Measurements from ENCODE around the gene POLD2. TPM values are rescaled to one million over a fixed set of nuclear protein-coding genes. Genes with fewer than 3 reads are reported as not detected.

The POLD2 gene
- polyA plus RNA-seq, 1 donor from 2014 or later, result 88.5 TPM

- Mint-ChIP-seq H3K4me1 (peaks cover 17 to 31% (median 19%) of the 10 kb centered on the region in 3 donors), H3K27me3 (peaks cover 2% of the 10 kb centered on the region), H3K36me3 (no peaks in the 10 kb centered on the region), H3K4me3 (peak overlapping the region in 3 of 4 donors; percentile 6 to 81 (median 35)), H3K27ac (peak overlapping the region; percentile 23 to 95 (median 84)), H3K9me3 (no peaks in the 10 kb centered on the region)
Observed at GRCh38 chr7:44097064-44097932, 26.1 kb downstream of the POLD2 start.

- Mint-ChIP-seq H3K4me1 (peaks cover 14 to 29% (median 19%) of the 10 kb centered on the region in 3 donors), H3K36me3 (no peaks in the 10 kb centered on the region), H3K27ac (peak overlapping the region; percentile 23 to 95 (median 84)), H3K27me3 (no peaks in the 10 kb centered on the region), H3K9me3 (no peaks in the 10 kb centered on the region), H3K4me3 (peak overlapping the region in 2 of 4 donors; percentile 1 to 43)
Observed at GRCh38 chr7:44096326-44096881, 26.9 kb downstream of the POLD2 start.

DNA sequence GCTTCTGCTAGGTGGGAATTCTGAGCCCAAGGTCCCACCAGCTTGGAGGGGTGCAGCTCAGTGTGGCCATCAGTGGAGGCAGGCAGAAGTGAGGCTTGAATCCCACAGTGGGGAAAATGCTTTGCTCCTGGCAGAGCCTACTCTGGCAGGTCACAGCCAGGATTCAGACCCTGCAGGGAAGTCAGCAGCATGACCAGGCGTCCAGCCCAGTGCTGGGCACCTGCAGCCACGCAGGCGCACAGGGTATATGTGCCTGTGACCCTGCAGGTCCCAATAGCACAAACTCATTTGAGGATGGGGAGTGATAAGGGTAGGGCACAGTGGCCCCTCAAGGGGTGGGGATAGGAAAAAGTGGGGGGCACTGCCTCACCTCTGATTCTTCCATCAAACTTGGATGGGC is 27.6 kb downstream of the POLD2 start:
- no peaks in the 10 kb centered on the region for H3K9me3 Mint-ChIP-seq
- no peaks in the 10 kb centered on the region for H3K27me3 Mint-ChIP-seq
- H3K27ac Mint-ChIP-seq, result no peak overlapping the region
- H3K4me3 Mint-ChIP-seq, result no peak overlapping the region
- peaks cover 13 to 29% (median 20%) of the 10 kb centered on the region in 3 donors for H3K4me1 Mint-ChIP-seq
- H3K36me3 Mint-ChIP-seq, result no peaks in the 10 kb centered on the region

DNA sequence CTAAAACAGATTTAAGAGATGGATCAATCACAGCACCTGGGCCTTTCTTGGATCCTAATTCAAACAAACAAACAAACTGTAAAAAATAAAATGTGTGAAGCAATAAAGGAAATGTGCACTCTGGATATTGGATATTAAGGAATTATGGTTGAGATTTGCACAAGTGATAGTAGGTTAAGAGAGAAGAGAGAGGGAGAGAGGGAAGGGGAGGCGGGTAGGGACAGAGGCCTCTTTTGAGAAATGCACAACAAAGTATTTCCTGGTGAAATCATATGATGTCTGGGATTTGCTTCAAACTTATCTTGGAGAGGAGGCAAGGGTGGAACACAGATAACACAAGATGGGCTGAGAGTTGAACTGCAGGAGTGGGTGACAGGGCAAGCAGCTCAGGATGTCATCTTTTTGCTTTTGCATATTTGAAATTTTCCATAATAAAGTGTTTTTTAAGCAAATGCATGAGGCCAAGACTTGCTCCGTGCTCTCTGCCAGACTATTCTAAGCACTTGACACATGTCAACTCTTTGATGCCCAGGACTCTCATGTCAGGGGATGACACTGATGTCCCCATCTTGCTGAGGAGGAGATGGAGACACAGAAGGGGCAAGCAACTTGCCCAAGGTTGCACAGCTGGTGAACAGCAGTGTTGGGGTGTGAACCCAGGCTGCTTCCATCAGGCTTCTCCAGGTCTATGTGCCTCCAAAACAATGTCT is 28.3 kb downstream of the POLD2 start:
- no peaks in the 10 kb centered on the region for H3K36me3 Mint-ChIP-seq
- peak overlapping the region in 2 of 4 donors; percentile 0 to 84 for H3K4me3 Mint-ChIP-seq
- no peaks in the 10 kb centered on the region for H3K27me3 Mint-ChIP-seq
- no peaks in the 10 kb centered on the region for H3K9me3 Mint-ChIP-seq
- peaks cover 6 to 29% (median 20%) of the 10 kb centered on the region in 3 donors for H3K4me1 Mint-ChIP-seq
- peak overlapping the region in 1 of 3 donors; percentile 55 for H3K27ac Mint-ChIP-seq

DNA sequence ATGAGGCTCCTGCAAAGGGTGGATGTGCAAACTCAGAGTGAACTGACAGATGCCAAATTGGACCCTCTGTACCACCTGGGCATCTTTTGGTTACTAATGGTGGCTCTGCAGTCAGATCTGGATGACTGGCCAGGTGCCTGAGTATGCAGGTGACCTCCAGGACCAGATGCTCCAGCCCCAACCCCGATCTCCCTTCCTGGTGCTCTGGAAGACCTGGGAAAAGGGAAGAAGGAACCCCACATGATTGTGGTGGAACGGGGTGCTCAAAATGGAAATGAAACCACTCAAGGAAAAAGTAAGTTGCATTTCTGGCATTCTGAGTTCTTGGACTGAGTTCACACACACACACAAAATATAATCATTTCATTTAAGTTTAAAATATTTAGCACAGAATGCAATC is 29.0 kb downstream of the POLD2 start:
- no peaks in the 10 kb centered on the region for H3K27me3 Mint-ChIP-seq
- no peaks in the 10 kb centered on the region for H3K36me3 Mint-ChIP-seq
- H3K27ac Mint-ChIP-seq, result peak overlapping the region in 1 of 3 donors; percentile 55
- no peaks in the 10 kb centered on the region for H3K9me3 Mint-ChIP-seq
- H3K4me1 Mint-ChIP-seq, result peaks cover 6 to 28% (median 20%) of the 10 kb centered on the region in 3 donors
- peak overlapping the region in 1 of 4 donors; percentile 47 for H3K4me3 Mint-ChIP-seq

GRCh38 chr7:44093102-44093641 is 30.2 kb downstream of the POLD2 start:
- no peaks in the 10 kb centered on the region for H3K27me3 Mint-ChIP-seq
- peak overlapping the region in 1 of 3 donors; percentile 65 for H3K27ac Mint-ChIP-seq
- no peaks in the 10 kb centered on the region for H3K9me3 Mint-ChIP-seq
- peaks cover 6 to 28% (median 20%) of the 10 kb centered on the region in 3 donors for H3K4me1 Mint-ChIP-seq
- H3K4me3 Mint-ChIP-seq, result peak overlapping the region in 1 of 4 donors; percentile 70
- H3K36me3 Mint-ChIP-seq, result no peaks in the 10 kb centered on the region

GRCh38 chr7:44087911-44088838 is 35.2 kb downstream of the POLD2 start:
- peak overlapping the region in 1 of 3 donors; percentile 32 for H3K27ac Mint-ChIP-seq
- H3K27me3 Mint-ChIP-seq, result no peaks in the 10 kb centered on the region

DNA sequence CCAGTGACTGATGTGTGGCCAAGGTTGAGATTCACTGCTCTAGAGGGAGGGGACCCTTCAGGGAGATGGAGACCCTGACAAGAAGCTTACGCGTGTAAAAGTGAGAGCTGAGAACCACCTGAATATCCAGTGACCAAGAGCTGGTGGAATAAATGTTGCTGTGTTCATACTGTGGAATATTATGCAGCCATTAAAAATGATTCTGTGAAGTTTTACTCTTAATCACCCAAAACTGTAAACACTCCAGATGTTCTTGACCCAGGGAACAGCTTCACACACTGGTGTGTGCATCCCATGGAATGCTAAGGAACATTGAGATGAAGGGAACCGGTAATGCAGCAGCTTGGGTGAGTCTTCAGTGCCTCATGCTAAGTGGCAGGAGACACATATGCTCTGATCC is 36.7 kb downstream of the POLD2 start:
- Mint-ChIP-seq H3K27me3 (no peaks in the 10 kb centered on the region), H3K9me3 (no peaks in the 10 kb centered on the region), H3K27ac (peak overlapping the region in 1 of 3 donors; percentile 57), H3K4me3 (no peak overlapping the region), H3K36me3 (no peaks in the 10 kb centered on the region), H3K4me1 (peaks cover 0 to 2% (median 1%) of the 10 kb centered on the region in 3 donors)

More at GRCh38 chr7:44087911-44088838, 35.2 kb downstream of the POLD2 start:
- H3K36me3 Mint-ChIP-seq, result no peaks in the 10 kb centered on the region
- no peaks in the 10 kb centered on the region for H3K9me3 Mint-ChIP-seq
- peak overlapping the region in 2 of 4 donors; percentile 57 for H3K4me3 Mint-ChIP-seq
- peaks cover 0 to 2% (median 1%) of the 10 kb centered on the region in 3 donors for H3K4me1 Mint-ChIP-seq

DNA sequence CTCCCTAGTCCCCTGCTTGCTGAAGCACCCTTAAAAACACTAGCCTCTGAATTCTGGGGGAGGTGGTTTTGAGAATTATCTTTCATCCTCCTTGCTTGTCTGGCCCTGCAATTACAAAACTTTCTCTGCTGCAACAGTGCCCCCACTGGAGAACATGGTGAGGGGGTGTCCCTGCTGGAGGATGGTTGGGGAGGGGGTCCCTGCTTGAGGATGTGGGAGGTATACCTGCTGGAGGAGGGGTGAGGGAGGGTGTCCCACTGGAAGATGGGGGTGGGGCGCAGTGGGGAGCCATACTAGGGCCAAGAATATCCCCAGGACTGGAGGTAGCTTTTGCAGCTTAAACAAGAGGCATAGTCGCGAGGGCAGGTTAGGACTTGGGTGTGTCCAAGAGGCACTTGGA is 37.8 kb downstream of the POLD2 start:
- Mint-ChIP-seq H3K27ac (no peak overlapping the region), H3K4me1 (peaks cover 5 to 9% (median 7%) of the 10 kb centered on the region in 3 donors), H3K4me3 (peak overlapping the region in 1 of 4 donors; percentile 32), H3K27me3 (no peaks in the 10 kb centered on the region), H3K9me3 (no peaks in the 10 kb centered on the region), H3K36me3 (no peaks in the 10 kb centered on the region)

DNA sequence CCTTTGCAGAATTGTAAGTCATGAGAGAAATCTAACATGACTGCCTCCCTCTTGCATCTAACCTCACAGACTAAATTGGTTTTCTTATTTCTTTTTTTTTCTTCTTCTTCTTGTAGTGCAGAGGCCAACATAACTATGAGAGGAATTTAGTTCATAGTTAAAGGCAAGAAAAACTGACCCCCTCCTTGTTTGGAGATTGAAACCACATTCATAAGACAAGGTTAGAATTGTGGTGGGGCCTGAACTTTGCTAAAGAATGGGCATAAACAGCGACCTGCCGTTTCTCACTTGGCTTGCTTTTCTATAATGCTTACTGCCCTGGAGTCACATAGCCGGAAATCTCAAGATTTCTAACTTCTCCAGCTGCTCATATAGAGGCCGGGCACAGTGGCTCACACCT is 38.6 kb downstream of the POLD2 start:
- H3K9me3 Mint-ChIP-seq, result no peaks in the 10 kb centered on the region
- H3K4me3 Mint-ChIP-seq, result peak overlapping the region in 1 of 4 donors; percentile 80
- H3K4me1 Mint-ChIP-seq, result peaks cover 5 to 9% (median 7%) of the 10 kb centered on the region in 3 donors
- H3K27me3 Mint-ChIP-seq, result no peaks in the 10 kb centered on the region
- peak overlapping the region in 1 of 3 donors; percentile 53 for H3K27ac Mint-ChIP-seq
- H3K36me3 Mint-ChIP-seq, result no peaks in the 10 kb centered on the region

DNA sequence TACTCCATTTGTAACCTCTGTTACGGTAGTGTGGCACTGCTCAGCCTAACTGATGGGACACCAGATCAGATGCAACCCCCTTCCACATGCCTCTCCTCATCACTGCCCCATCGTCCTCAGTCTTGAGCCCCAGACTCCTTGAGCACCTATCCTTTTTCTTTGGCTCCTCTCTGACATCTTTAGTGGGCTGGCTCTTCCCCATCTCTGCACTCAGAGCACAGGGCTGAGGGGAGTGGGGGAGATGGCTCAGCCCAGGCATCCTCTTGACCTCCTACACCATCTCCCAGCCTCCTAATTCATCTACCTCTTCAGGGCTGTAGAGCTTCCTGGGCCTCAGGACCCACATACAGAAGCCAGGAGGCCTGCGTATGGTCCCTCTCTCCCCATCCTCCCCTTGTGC is 39.6 kb downstream of the POLD2 start:
- peaks cover 5 to 12% (median 7%) of the 10 kb centered on the region in 3 donors for H3K4me1 Mint-ChIP-seq
- peak overlapping the region; percentile 48 to 90 (median 74) for H3K4me3 Mint-ChIP-seq
- H3K27ac Mint-ChIP-seq, result peak overlapping the region in 2 of 3 donors; percentile 85 to 90
- H3K36me3 Mint-ChIP-seq, result no peaks in the 10 kb centered on the region
- H3K27me3 Mint-ChIP-seq, result no peaks in the 10 kb centered on the region
- no peaks in the 10 kb centered on the region for H3K9me3 Mint-ChIP-seq

GRCh38 chr7:44082541-44083207 is 40.7 kb downstream of the POLD2 start:
- Mint-ChIP-seq H3K27ac (peak overlapping the region; percentile 85 to 90 (median 85)), H3K4me1 (peaks cover 5 to 18% (median 7%) of the 10 kb centered on the region in 3 donors), H3K36me3 (peaks cover 3% of the 10 kb centered on the region), H3K9me3 (no peaks in the 10 kb centered on the region), H3K27me3 (no peaks in the 10 kb centered on the region), H3K4me3 (peak overlapping the region; percentile 80 to 95 (median 86))

DNA sequence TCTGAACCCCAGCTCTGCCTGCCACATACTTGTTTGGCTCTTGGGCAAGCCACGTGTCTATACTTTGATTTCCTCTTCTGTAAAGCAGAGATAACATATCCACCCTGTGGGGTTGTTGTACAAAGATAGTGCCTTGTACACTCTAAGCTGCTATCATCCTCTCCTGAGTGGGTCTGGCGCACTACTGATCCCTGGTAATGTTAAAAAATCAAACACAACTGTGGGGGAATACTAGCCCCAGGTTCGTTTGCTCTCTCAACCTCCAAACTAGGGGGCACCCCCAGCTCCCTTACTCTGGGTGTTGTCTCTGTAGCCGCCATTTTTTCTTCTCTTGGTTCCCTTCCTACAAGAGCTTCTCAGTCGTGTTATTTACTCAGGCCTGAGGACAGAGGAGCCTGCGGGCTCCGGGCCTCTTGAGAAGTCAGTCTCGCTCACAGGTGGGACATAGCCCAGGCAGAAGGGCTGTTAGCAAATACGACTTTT is 42.0 kb downstream of the POLD2 start:
- no peaks in the 10 kb centered on the region for H3K9me3 Mint-ChIP-seq
- peaks cover 3% of the 10 kb centered on the region for H3K36me3 Mint-ChIP-seq
- peak overlapping the region; percentile 85 to 97 (median 85) for H3K27ac Mint-ChIP-seq
- H3K4me1 Mint-ChIP-seq, result peaks cover 5 to 20% (median 7%) of the 10 kb centered on the region in 3 donors
- H3K27me3 Mint-ChIP-seq, result no peaks in the 10 kb centered on the region
- peak overlapping the region; percentile 80 to 95 (median 91) for H3K4me3 Mint-ChIP-seq
